ENCODE measurements around the gene DAPL1.
"Not testable (repeated sequence)": the region's sequence is repeated elsewhere in the genome, so short reads cannot be mapped to it uniquely, and the experiment has no call there.

The DAPL1 gene

GRCh38 chr2:158823486-158824237 is 28.5 kb downstream of the DAPL1 start:
- no peak for DNase-seq (ENCODE audit: low spot score)

GRCh38 chr2:158825021-158825420 is 29.9 kb downstream of the DAPL1 start:
- DNase-seq (ENCODE audit: low spot score), result no peak

GRCh38 chr2:158826965-158827364 is 31.8 kb downstream of the DAPL1 start:
- DNase-seq (ENCODE audit: low spot score), result no peak

GRCh38 chr2:158828378-158829164 is 33.5 kb downstream of the DAPL1 start:
- DNase-seq (ENCODE audit: low spot score), result no peak

GRCh38 chr2:158829167-158829566 is 34.0 kb downstream of the DAPL1 start:
- no peak for DNase-seq (ENCODE audit: low spot score)

GRCh38 chr2:158830201-158830600 is 35.1 kb downstream of the DAPL1 start:
- DNase-seq (ENCODE audit: low spot score), result no peak

GRCh38 chr2:158835431-158835830 is 40.3 kb downstream of the DAPL1 start:
- DNase-seq (ENCODE audit: low spot score), result no peak

- DNase-seq (ENCODE audit: low spot score), result no peak
Measured at GRCh38 chr2:158837645-158838044, 42.5 kb downstream of the DAPL1 start.

GRCh38 chr2:158841850-158842249 is 46.7 kb downstream of the DAPL1 start:
- no peak for DNase-seq (ENCODE audit: low spot score)

GRCh38 chr2:158845444-158845843 is 50.3 kb downstream of the DAPL1 start:
- DNase-seq (ENCODE audit: low spot score), result no peak

GRCh38 chr2:158845859-158846258 is 50.7 kb downstream of the DAPL1 start:
- DNase-seq (ENCODE audit: low spot score), result no peak

- not testable (repeated sequence) for DNase-seq (ENCODE audit: low spot score)
Measured at GRCh38 chr2:158847526-158847925, 52.4 kb downstream of the DAPL1 start.

GRCh38 chr2:158848031-158848970 is 53.2 kb downstream of the DAPL1 start:
- not testable (repeated sequence) for DNase-seq (ENCODE audit: low spot score)

- DNase-seq (ENCODE audit: low spot score), result not testable (repeated sequence)
Measured at GRCh38 chr2:158860179-158860578, 65.1 kb downstream of the DAPL1 start.

GRCh38 chr2:158861626-158862025 is 66.5 kb downstream of the DAPL1 start:
- not testable (repeated sequence) for DNase-seq (ENCODE audit: low spot score)

- DNase-seq (ENCODE audit: low spot score), result not testable (repeated sequence)
Measured at GRCh38 chr2:158865469-158865868, 70.4 kb downstream of the DAPL1 start.

All from D341Med (cell line).